ENCODE measurements around the gene RPS21. TPM values are rescaled to one million over a fixed set of nuclear protein-coding genes. Genes with fewer than 3 reads are reported as not detected.

Gene RPS21
- total and polyA plus RNA-seq, 2 of the 13 experiments (the other 11 are each of a cell fraction or from before 2014, with no cell fraction given): 2,647 to 11,063 TPM

DNA sequence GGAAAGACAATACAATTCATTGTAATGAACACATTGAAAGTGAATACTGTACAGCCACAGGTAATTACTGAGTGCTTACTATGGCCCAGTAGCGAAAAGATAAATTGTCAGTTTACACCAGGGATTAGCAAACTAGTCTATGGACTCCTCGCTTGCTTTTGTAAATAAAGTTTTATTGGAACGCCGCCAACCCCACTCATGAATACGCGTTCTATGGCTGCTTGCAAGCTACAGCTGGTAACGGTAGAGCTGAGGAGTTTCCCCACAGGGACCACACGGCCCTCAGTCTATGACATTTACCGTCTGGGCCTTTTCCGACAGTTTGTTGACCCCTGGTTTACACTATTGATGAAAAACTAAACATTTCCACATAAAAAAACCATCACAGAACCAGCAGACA is 44.0 kb upstream of the RPS21 start (continued):
- TF ChIP-seq, protein P1, sequence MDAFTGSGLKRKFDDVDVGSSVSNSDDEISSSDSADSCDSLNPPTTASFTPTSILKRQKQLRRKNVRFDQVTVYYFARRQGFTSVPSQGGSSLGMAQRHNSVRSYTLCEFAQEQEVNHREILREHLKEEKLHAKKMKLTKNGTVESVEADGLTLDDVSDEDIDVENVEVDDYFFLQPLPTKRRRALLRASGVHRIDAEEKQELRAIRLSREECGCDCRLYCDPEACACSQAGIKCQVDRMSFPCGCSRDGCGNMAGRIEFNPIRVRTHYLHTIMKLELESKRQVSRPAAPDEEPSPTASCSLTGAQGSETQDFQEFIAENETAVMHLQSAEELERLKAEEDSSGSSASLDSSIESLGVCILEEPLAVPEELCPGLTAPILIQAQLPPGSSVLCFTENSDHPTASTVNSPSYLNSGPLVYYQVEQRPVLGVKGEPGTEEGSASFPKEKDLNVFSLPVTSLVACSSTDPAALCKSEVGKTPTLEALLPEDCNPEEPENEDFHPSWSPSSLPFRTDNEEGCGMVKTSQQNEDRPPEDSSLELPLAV (CRISPR knock-in tag; conservative IDR thresholded peaks at IDR 0.05; ENCODE audit: low read depth): no peak
- no peak for TF ChIP-seq KAT7 (CRISPR knock-in tag; IDR thresholded peaks at IDR 0.05; ENCODE audit: borderline replicate concordance)
- no peak for TF ChIP-seq AGO2 (optimal IDR thresholded peaks at IDR 0.05; ENCODE audit: low read depth, low read length)
- TF ChIP-seq NR3C1 (CRISPR knock-in tag; IDR thresholded peaks at IDR 0.05): no peak
- TF ChIP-seq ZNF292 (CRISPR knock-in tag; IDR thresholded peaks at IDR 0.05; ENCODE audit: borderline replicate concordance, low read depth): no peak
- no peak for TF ChIP-seq KAT8 (CRISPR knock-in tag; IDR thresholded peaks at IDR 0.05)
- no peak for TF ChIP-seq SOX6 (IDR thresholded peaks at IDR 0.05)
- TF ChIP-seq SOX6 (CRISPR knock-in tag; IDR thresholded peaks at IDR 0.05): peak; percentile 33; the same call in 1 of the 2 replicates
- TF ChIP-seq, protein P2, sequence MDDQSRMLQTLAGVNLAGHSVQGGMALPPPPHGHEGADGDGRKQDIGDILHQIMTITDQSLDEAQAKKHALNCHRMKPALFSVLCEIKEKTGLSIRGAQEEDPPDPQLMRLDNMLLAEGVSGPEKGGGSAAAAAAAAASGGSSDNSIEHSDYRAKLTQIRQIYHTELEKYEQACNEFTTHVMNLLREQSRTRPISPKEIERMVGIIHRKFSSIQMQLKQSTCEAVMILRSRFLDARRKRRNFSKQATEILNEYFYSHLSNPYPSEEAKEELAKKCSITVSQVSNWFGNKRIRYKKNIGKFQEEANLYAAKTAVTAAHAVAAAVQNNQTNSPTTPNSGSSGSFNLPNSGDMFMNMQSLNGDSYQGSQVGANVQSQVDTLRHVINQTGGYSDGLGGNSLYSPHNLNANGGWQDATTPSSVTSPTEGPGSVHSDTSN (CRISPR knock-in tag; IDR thresholded peaks at IDR 0.05; ENCODE audit: borderline replicate concordance): no peak
- no peak for TF ChIP-seq SETDB1 (CRISPR knock-in tag; IDR thresholded peaks at IDR 0.05; ENCODE audit: borderline replicate concordance)
- TF ChIP-seq PAWR (CRISPR knock-in tag; IDR thresholded peaks at IDR 0.05; ENCODE audit: borderline replicate concordance): no peak
- TF ChIP-seq, protein P3, sequence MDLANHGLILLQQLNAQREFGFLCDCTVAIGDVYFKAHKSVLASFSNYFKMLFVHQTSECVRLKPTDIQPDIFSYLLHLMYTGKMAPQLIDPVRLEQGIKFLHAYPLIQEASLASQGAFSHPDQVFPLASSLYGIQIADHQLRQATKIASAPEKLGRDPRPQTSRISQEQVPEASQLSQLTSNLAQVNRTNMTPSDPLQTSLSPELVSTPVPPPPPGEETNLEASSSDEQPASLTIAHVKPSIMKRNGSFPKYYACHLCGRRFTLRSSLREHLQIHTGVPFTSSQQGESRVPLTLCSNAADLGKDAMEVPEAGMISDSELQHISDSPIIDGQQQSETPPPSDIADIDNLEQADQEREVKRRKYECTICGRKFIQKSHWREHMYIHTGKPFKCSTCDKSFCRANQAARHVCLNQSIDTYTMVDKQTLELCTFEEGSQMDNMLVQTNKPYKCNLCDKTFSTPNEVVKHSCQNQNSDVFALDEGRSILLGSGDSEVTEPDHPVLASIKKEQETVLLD (CRISPR knock-in tag; IDR thresholded peaks at IDR 0.05; ENCODE audit: low read depth): no peak
- no peak for TF ChIP-seq NCOA1 (CRISPR knock-in tag; IDR thresholded peaks at IDR 0.05)
- TF ChIP-seq ARNTL (CRISPR knock-in tag; IDR thresholded peaks at IDR 0.05): no peak
- TF ChIP-seq FOXA3 (CRISPR knock-in tag; IDR thresholded peaks at IDR 0.05): peak; percentile 63; the same call in 1 of the 2 replicates
- no peak for TF ChIP-seq SNAPC2 (CRISPR knock-in tag; IDR thresholded peaks at IDR 0.05)
- TF ChIP-seq FOXA1 (IDR thresholded peaks at IDR 0.05): 0 out of 2 replicates have a peak, but pooled peaks have one; percentile 14
- 0 out of 2 replicates have a peak, but pooled peaks have one; percentile 12 for TF ChIP-seq FOXA1 (CRISPR knock-in tag; IDR thresholded peaks at IDR 0.05)
- TF ChIP-seq ZNF773 (CRISPR knock-in tag; IDR thresholded peaks at IDR 0.05; ENCODE audit: borderline replicate concordance): no peak
- no peak for TF ChIP-seq ZFP82 (CRISPR knock-in tag; IDR thresholded peaks at IDR 0.05; ENCODE audit: borderline replicate concordance)
- TF ChIP-seq, protein P4, sequence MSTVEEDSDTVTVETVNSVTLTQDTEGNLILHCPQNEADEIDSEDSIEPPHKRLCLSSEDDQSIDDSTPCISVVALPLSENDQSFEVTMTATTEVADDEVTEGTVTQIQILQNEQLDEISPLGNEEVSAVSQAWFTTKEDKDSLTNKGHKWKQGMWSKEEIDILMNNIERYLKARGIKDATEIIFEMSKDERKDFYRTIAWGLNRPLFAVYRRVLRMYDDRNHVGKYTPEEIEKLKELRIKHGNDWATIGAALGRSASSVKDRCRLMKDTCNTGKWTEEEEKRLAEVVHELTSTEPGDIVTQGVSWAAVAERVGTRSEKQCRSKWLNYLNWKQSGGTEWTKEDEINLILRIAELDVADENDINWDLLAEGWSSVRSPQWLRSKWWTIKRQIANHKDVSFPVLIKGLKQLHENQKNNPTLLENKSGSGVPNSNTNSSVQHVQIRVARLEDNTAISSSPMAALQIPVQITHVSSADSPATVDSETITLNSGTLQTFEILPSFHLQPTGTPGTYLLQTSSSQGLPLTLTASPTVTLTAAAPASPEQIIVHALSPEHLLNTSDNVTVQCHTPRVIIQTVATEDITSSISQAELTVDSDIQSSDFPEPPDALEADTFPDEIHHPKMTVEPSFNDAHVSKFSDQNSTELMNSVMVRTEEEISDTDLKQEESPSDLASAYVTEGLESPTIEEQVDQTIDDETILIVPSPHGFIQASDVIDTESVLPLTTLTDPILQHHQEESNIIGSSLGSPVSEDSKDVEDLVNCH (CRISPR knock-in tag; IDR thresholded peaks at IDR 0.05): no peak
- TF ChIP-seq, protein P5, sequence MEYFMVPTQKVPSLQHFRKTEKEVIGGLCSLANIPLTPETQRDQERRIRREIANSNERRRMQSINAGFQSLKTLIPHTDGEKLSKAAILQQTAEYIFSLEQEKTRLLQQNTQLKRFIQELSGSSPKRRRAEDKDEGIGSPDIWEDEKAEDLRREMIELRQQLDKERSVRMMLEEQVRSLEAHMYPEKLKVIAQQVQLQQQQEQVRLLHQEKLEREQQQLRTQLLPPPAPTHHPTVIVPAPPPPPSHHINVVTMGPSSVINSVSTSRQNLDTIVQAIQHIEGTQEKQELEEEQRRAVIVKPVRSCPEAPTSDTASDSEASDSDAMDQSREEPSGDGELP (IDR thresholded peaks at IDR 0.05; ENCODE audit: borderline replicate concordance, low read depth): peak; percentile 84
- 0 out of 2 replicates have a peak, but pooled peaks have one; percentile 39 for TF ChIP-seq ZNF569 (CRISPR knock-in tag; IDR thresholded peaks at IDR 0.05; ENCODE audit: borderline replicate concordance)

Measured in HepG2 (cell line).